Upper lobe of right lung (tissue), 1 donor: ENCODE data around the gene SMIM33. TPM values are rescaled to one million over a fixed set of nuclear protein-coding genes. Genes with fewer than 3 reads are reported as not detected.
"Not testable (repeated sequence)": the region's sequence is repeated elsewhere in the genome, so short reads cannot be mapped to it uniquely, and the experiment has no call there.

Source experiments
- ATAC-seq: fragments of 200-7000 bp; cut with Tn5 transposase; one replicate; pipeline ENCODE4 v1.9.1; 2020; ENCODE audit warnings: mild to moderate bottlenecking, moderate library complexity
- DNase-seq: peaks from one replicate; pipeline ENCODE4 v3.0.0-alpha.2; 2020
- H3K27ac ChIP-seq: fragments of 200-600 bp; one replicate; pipeline ENCODE4 v1.8.0; 2022
- H3K27me3 ChIP-seq: fragments of 200-600 bp; one replicate; pipeline ENCODE4 v1.8.0; 2022; ENCODE audit warnings: mild to moderate bottlenecking
- H3K36me3 ChIP-seq: fragments of 200-600 bp; one replicate; pipeline ENCODE4 v1.8.0; 2022
- H3K4me1 ChIP-seq: fragments of 200-600 bp; one replicate; pipeline ENCODE4 v1.8.0; 2022
- H3K4me3 ChIP-seq: fragments of 200-600 bp; one replicate; pipeline ENCODE4 v1.8.0; 2022; ENCODE audit warnings: mild to moderate bottlenecking
- H3K9me3 ChIP-seq: fragments of 200-600 bp; one replicate; pipeline ENCODE4 v1.8.0; 2022
- intact Hi-C: fragments of 100-400 bp; cut with DNase I; formaldehyde crosslinking; loops from one replicate; pipeline ENCODE4 v1.11.0; 2022
- total RNA-seq: library from RNA; stranded (reverse); fragmentation: NEBNext Ultra II Directional; extraction: Animal tissue kit (Norgen Biotek cat#: 25700); gene quantifications from one replicate; pipeline ENCODE4 v1.2.1, GENCODE V29; 2021
- TF ChIP-seq, protein P1 (sequence below): fragments of 200-600 bp; IDR thresholded peaks from one replicate; pipeline ENCODE4 v1.8.0; 2022; ENCODE audit warnings: antibody characterized with exemption
- donor health status: DM: no; HTN: yes; CAD: no; lungs with severe emphysema.

SMIM33 gene
- total RNA-seq, 1 donor from 2014 or later = not detected

DNA sequence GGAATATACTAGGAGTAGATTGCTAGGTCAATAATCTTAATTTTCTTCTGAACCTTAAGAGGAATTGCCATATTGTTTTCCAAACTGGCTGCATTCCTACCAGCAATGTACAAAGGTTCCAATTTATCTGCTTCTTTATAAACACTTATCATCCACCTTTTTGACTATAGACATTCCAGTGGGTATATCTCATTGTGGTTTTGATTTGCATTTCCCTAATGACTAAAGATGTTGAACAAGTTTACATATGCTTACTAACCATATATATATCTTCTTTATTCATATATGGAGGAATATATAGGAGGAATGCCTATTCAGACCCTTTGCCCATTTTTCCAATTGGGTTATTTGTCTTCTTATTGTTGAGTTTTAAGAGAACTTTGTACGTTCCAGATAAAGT is 39.1 kb upstream of the SMIM33 start:
- H3K9me3 ChIP-seq = no peaks in the 10 kb centered on the region
- H3K36me3 ChIP-seq = peaks cover 12% of the 10 kb centered on the region
- H3K27ac ChIP-seq = no peak overlapping the region
- H3K4me1 ChIP-seq = no peaks in the 10 kb centered on the region
- no peaks in the 10 kb centered on the region for H3K27me3 ChIP-seq
- ATAC-seq (no peak), DNase-seq (no peak)
- H3K4me3 ChIP-seq = no peak overlapping the region
- intact Hi-C loops = no loop called here
- TF ChIP-seq, protein P1, sequence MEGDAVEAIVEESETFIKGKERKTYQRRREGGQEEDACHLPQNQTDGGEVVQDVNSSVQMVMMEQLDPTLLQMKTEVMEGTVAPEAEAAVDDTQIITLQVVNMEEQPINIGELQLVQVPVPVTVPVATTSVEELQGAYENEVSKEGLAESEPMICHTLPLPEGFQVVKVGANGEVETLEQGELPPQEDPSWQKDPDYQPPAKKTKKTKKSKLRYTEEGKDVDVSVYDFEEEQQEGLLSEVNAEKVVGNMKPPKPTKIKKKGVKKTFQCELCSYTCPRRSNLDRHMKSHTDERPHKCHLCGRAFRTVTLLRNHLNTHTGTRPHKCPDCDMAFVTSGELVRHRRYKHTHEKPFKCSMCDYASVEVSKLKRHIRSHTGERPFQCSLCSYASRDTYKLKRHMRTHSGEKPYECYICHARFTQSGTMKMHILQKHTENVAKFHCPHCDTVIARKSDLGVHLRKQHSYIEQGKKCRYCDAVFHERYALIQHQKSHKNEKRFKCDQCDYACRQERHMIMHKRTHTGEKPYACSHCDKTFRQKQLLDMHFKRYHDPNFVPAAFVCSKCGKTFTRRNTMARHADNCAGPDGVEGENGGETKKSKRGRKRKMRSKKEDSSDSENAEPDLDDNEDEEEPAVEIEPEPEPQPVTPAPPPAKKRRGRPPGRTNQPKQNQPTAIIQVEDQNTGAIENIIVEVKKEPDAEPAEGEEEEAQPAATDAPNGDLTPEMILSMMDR = no peak

- H3K27ac ChIP-seq = no peak overlapping the region
- H3K4me1 ChIP-seq = no peaks in the 10 kb centered on the region
- TF ChIP-seq, protein P1 = no peak
- H3K4me3 ChIP-seq = no peak overlapping the region
- H3K9me3 ChIP-seq = no peaks in the 10 kb centered on the region
- intact Hi-C loops = no loop called here
- ATAC-seq (no peak), DNase-seq (no peak)
- H3K27me3 ChIP-seq = no peaks in the 10 kb centered on the region
- no peaks in the 10 kb centered on the region for H3K36me3 ChIP-seq
Observed at GRCh38 chr5:139435676-139436075, 35.1 kb upstream of the SMIM33 start.

GRCh38 chr5:139438707-139439012 is 32.1 kb upstream of the SMIM33 start:
- Histone ChIP-seq H3K36me3 (no peaks in the 10 kb centered on the region), H3K4me3 (peak overlapping the region; percentile 99), H3K27me3 (no peaks in the 10 kb centered on the region), H3K27ac (peak overlapping the region; percentile 97), H3K9me3 (no peaks in the 10 kb centered on the region), H3K4me1 (no peaks in the 10 kb centered on the region)
- intact Hi-C loops = no loop called here
- no peak for DNase-seq
- TF ChIP-seq, protein P1 = no peak
- ATAC-seq = no peak

- no peaks in the 10 kb centered on the region for H3K9me3 ChIP-seq
- peak; percentile 98 for DNase-seq
- peak within 1 kb of the TSS; percentile 99 for H3K4me3 ChIP-seq
- ATAC-seq = peak; percentile 99
- no peaks in the 10 kb centered on the region for H3K4me1 ChIP-seq
- intact Hi-C loops = no loop called here
- H3K27me3 ChIP-seq = no peaks in the 10 kb centered on the region
- H3K27ac ChIP-seq = peak within 1 kb of the TSS; percentile 97
- TF ChIP-seq, protein P1 = no peak
- H3K36me3 ChIP-seq = no peaks in the 10 kb centered on the region
Observed at GRCh38 chr5:139439013-139439903, 31.5 kb upstream of the SMIM33 start, which contains the start of gene DNAJC18. DNAJC18 (minus strand) TSS chr5:139439525; CDS start chr5:139439445, 80 bp downstream.

DNA sequence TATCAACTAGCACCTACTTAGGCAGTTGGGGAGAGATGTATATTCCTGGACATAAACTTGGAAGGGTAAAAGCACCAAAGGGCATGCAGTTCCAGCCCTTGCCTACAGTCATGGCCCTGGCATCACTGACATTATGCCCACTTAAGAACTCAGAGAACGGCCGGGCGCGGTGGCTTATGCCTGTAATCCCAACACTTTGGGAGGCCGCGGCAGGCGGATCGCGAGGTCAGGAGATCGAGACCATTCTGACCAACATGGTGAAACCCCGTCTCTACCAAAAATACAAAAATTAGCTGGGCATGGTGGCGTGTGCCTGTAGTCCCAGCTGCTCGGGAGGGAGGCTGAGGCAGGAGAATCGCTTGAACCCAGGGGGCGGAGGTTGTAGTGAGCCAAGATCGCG is 30.4 kb upstream of the SMIM33 start:
- H3K36me3 ChIP-seq, H3K4me3 ChIP-seq, intact Hi-C loops, H3K4me1 ChIP-seq, H3K27ac ChIP-seq, H3K9me3 ChIP-seq, ATAC-seq, H3K27me3 ChIP-seq: not testable (repeated sequence)
- peak; percentile 52 for DNase-seq

- H3K36me3 ChIP-seq = no peaks in the 10 kb centered on the region
- no peaks in the 10 kb centered on the region for H3K27me3 ChIP-seq
- H3K4me3 ChIP-seq = no peak overlapping the region
- H3K27ac ChIP-seq = no peak overlapping the region
- no peaks in the 10 kb centered on the region for H3K9me3 ChIP-seq
- TF ChIP-seq, protein P1 = no peak
- no peaks in the 10 kb centered on the region for H3K4me1 ChIP-seq
- DNase-seq (peak; percentile 7), ATAC-seq (no peak)
- intact Hi-C loops = no loop called here
Observed at GRCh38 chr5:139443831-139444453, 26.9 kb upstream of the SMIM33 start.
